Transverse colon (tissue), 4 donors: ENCODE results near the gene POU2F1. TPM values are rescaled to one million over a fixed set of nuclear protein-coding genes. Genes with fewer than 3 reads are reported as not detected.
A peak's percentile ranks its signal among the peaks of the same experiment; 100 is the strongest.

Experiments used
- DNase-seq: peaks from one replicate; pipeline ENCODE4 v3.0.0-alpha.2; 2019
- H3K27ac ChIP-seq, 4 donors: fragments of 200-600 bp; sonication (generic); 2 replicates each; pipeline ENCODE4 v1.5.1; 2016 to 2018; ENCODE audit warnings: inconsistent platforms in 4 of 4
- H3K27me3 ChIP-seq: fragments of 200-600 bp; sonication (generic); 2 replicates; pipeline ENCODE4 v1.5.1; 2017; ENCODE audit warnings: inconsistent platforms
- H3K36me3 ChIP-seq, 4 donors: fragments of 200-600 bp; sonication (generic); 2 replicates each; pipeline ENCODE4 v1.5.1; 2017 to 2019; ENCODE audit warnings: inconsistent platforms in 4 of 4
- H3K4me1 ChIP-seq, 4 donors: fragments of 200-600 bp; sonication (generic); 2 replicates each; pipeline ENCODE4 v1.5.1; 2017 to 2020; ENCODE audit warnings: inconsistent platforms in 4 of 4
- H3K4me3 ChIP-seq, 4 donors: fragments of 200-600 bp; sonication (generic); 1 replicate in 1 of 4; 2 replicates in 3 of 4; pipeline versions ENCODE4 v1.5.1 to v1.6.1; 2017 to 2019; ENCODE audit warnings: inconsistent platforms in 4 of 4
- H3K9me3 ChIP-seq, 2 donors: fragments of 200-600 bp; sonication (generic); 2 replicates each; pipeline ENCODE4 v1.5.1; 2017 to 2019; ENCODE audit warnings: inconsistent platforms in 2 of 2
- CTCF ChIP-seq, 5 experiments: fragments of 200-600 bp in 3 of 5; fragments of 450-650 bp in 2 of 5; sonication (generic) in 3 of 5; IDR thresholded peaks; 1 replicate in 2 of 5; 2 replicates in 3 of 5; pipeline ENCODE4 v1.5.1; 2016 to 2017; ENCODE audit warnings: antibody characterized with exemption in 5 of 5, inconsistent platforms in 3 of 5, mild to moderate bottlenecking in 2 of 5, moderate library complexity in 1 of 5
- EP300 ChIP-seq: sonication (generic); formaldehyde crosslinking; IDR thresholded peaks from one replicate; pipeline ENCODE4 v1.6.1; 2017; ENCODE audit warnings: antibody characterized with exemption, low read depth
- POLR2A ChIP-seq: fragments of 450-650 bp; IDR thresholded peaks from one replicate; pipeline ENCODE4 v1.6.1; 2016; ENCODE audit warnings: antibody characterized with exemption, mild to moderate bottlenecking, moderate library complexity
- POLR2AphosphoS5 ChIP-seq, 3 donors: sonication (generic); formaldehyde crosslinking; IDR thresholded peaks; one replicate each; pipeline ENCODE4 v1.6.1; 2016; ENCODE audit warnings: antibody characterized with exemption in 3 of 3
- WGBS, 2 donors: methylation state at CpG; one replicate each; pipeline ENCODE4 v1.1.5; 2018; ENCODE audit warnings: low coverage in 1 of 2; 5-methylcytosine and 5-hydroxymethylcytosine counted together
- in situ Hi-C, 4 donors: fragments of 200-750 bp; cut with MboI; loops; one replicate each; pipeline versions ENCODE4 v1.15.0 to v1.15.1; 2017; ENCODE audit warnings: low sequenced_read_pairs in 3 of 4, low pct_ligation_motif_present in 1 of 4, low pct_unique_long_range_greater_than_20kb in 1 of 4
- intact Hi-C: fragments of 100-400 bp; cut with DNase I; formaldehyde crosslinking; loops from one replicate; pipeline ENCODE4 v1.15.1; 2023; ENCODE audit warnings: low total_unique reads
- total RNA-seq, 4 donors: library from RNA; depleted of rRNA; stranded (reverse); fragments of >200 nt; gene quantifications; one replicate each; pipeline ENCODE4 v1.1.0, GENCODE V29; 2016

The POU2F1 gene
- total RNA-seq, 4 donors from 2014 or later, result 6.6 to 31.8 (median 19.0) TPM

- H3K4me1 ChIP-seq, result peaks cover 5 to 41% (median 18%) of the 10 kb centered on the region in 4 donors
- no peak overlapping the region for H3K4me3 ChIP-seq
- intact Hi-C loops, result no loop called here
- no peaks in the 10 kb centered on the region for H3K36me3 ChIP-seq
- in situ Hi-C loops, result no loop called here
- DNase-seq, result no peak
- TF ChIP-seq POLR2AphosphoS5 (IDR thresholded peaks at IDR 0.05) (no peak), EP300 (no peak), CTCF (IDR thresholded peaks at IDR 0.05) (no peak), POLR2A (no peak)
- WGBS, 2 donors, result 56 to 63% methylated on average over 3 of the region's 3 CpGs
- no peak overlapping the region for H3K27ac ChIP-seq
- H3K9me3 ChIP-seq, result no peaks in the 10 kb centered on the region
- H3K27me3 ChIP-seq, result no peaks in the 10 kb centered on the region
Observed at GRCh38 chr1:167291539-167292185, 71.0 kb downstream of the POU2F1 start.

- Histone ChIP-seq H3K9me3 (no peaks in the 10 kb centered on the region), H3K27ac (no peak overlapping the region), H3K4me1 (peaks cover 9 to 45% (median 21%) of the 10 kb centered on the region in 4 donors), H3K27me3 (no peaks in the 10 kb centered on the region), H3K4me3 (no peak overlapping the region), H3K36me3 (no peaks in the 10 kb centered on the region)
- intact Hi-C loops, result no loop called here
- in situ Hi-C loops, result no loop called here
- TF ChIP-seq POLR2AphosphoS5 (IDR thresholded peaks at IDR 0.05), result no peak
- TF ChIP-seq POLR2A, result no peak
- TF ChIP-seq CTCF (IDR thresholded peaks at IDR 0.05), result no peak
- no peak for TF ChIP-seq EP300
- no peak for DNase-seq
Observed at GRCh38 chr1:167292216-167292615, 71.5 kb downstream of the POU2F1 start.

- TF ChIP-seq CTCF (IDR thresholded peaks at IDR 0.05) (no peak), POLR2A (no peak), EP300 (no peak), POLR2AphosphoS5 (IDR thresholded peaks at IDR 0.05) (no peak)
- H3K36me3 ChIP-seq, result no peaks in the 10 kb centered on the region
- no peaks in the 10 kb centered on the region for H3K9me3 ChIP-seq
- in situ Hi-C loops (no loop called here), intact Hi-C loops (no loop called here)
- no peaks in the 10 kb centered on the region for H3K27me3 ChIP-seq
- H3K27ac ChIP-seq, result peak overlapping the region in 1 of 4 donors; percentile 4
- WGBS, 2 donors, result 60 to 76% methylated on average over 2 to 4 of the region's 4 CpGs
- no peak overlapping the region for H3K4me3 ChIP-seq
- DNase-seq, result no peak
- H3K4me1 ChIP-seq, result peaks cover 13 to 51% (median 28%) of the 10 kb centered on the region in 4 donors
Observed at GRCh38 chr1:167293057-167293456, 72.4 kb downstream of the POU2F1 start.

- no peaks in the 10 kb centered on the region for H3K9me3 ChIP-seq
- H3K27me3 ChIP-seq, result no peaks in the 10 kb centered on the region
- in situ Hi-C loops, result no loop called here
- H3K36me3 ChIP-seq, result no peaks in the 10 kb centered on the region
- DNase-seq, result no peak
- H3K27ac ChIP-seq, result no peak overlapping the region
- peaks cover 7 to 51% (median 24%) of the 10 kb centered on the region in 4 donors for H3K4me1 ChIP-seq
- TF ChIP-seq POLR2A (no peak), CTCF (IDR thresholded peaks at IDR 0.05) (no peak), POLR2AphosphoS5 (IDR thresholded peaks at IDR 0.05) (no peak), EP300 (no peak)
- intact Hi-C loops, result no loop called here
- no peak overlapping the region for H3K4me3 ChIP-seq
- 67 to 78% methylated on average over 1 to 2 of the region's 2 CpGs for WGBS, 2 donors
Observed at GRCh38 chr1:167294528-167294927, 73.8 kb downstream of the POU2F1 start.
